ENCODE measurements around the gene OR9A2. TPM values are rescaled to one million over a fixed set of nuclear protein-coding genes. Genes with fewer than 3 reads are reported as not detected.

The OR9A2 gene
- under 1 TPM in 1 of 10 donors, not detected in 9; 0.25 TPM for total RNA-seq
- polyA plus RNA-seq = not detected
- long read RNA-seq, donor 1 = 0 reads
- long read RNA-seq, donor 2 = 0 reads
- long read RNA-seq, donor 3 = 0 reads

GRCh38 chr7:143027032-143027431 lies at the start of gene OR9A2:
OR9A2 (minus strand) TSS chr7:143027132; CDS start chr7:143027132, 0 bp downstream.
- no peaks in the 10 kb centered on the region for H3K4me1 ChIP-seq
- H3K27ac ChIP-seq = no peak within 1 kb of the TSS
- no peaks in the 10 kb centered on the region for H3K9me3 ChIP-seq
- H3K4me3 ChIP-seq = no peak within 1 kb of the TSS
- no peaks in the 10 kb centered on the region for H3K27me3 ChIP-seq
- no peak for ATAC-seq
- TF ChIP-seq CTCF (IDR thresholded peaks at IDR 0.05) = no peak
- intact Hi-C loops (cut with DNase I) = loop anchor here in 1 of 10 donors (10.0 kb wide), 1 partner anchor 68 kb away; no protein-coding TSS in a partner anchor
- no peak for DNase-seq
- WGBS, 2 donors = 93 to 94% methylated on average over 1 of the region's 1 CpG
- H3K36me3 ChIP-seq = no peaks in the 10 kb centered on the region

- Histone ChIP-seq H3K27ac (no peak overlapping the region), H3K4me3 (no peak overlapping the region), H3K27me3 (no peaks in the 10 kb centered on the region), H3K4me1 (peaks cover 0 to 6% (median 0%) of the 10 kb centered on the region in 9 donors), H3K36me3 (no peaks in the 10 kb centered on the region), H3K9me3 (peaks cover 0 to 10% (median 0%) of the 10 kb centered on the region in 11 donors)
- DNase-seq = no peak
- intact Hi-C loops (cut with DNase I) = no loop called here
- ATAC-seq = no peak
- no peak for TF ChIP-seq CTCF (IDR thresholded peaks at IDR 0.05)
Observed at GRCh38 chr7:143074141-143074540, 47.2 kb upstream of the OR9A2 start.

GRCh38 chr7:143073556-143073955 lies 46.6 kb upstream of the OR9A2 start:
- H3K4me1 ChIP-seq = peaks cover 0 to 6% (median 0%) of the 10 kb centered on the region in 9 donors
- ATAC-seq (no peak), DNase-seq (no peak)
- H3K4me3 ChIP-seq = no peak overlapping the region
- H3K36me3 ChIP-seq = no peaks in the 10 kb centered on the region
- peaks cover 0 to 4% (median 0%) of the 10 kb centered on the region in 11 donors for H3K9me3 ChIP-seq
- TF ChIP-seq CTCF (IDR thresholded peaks at IDR 0.05) = no peak
- H3K27me3 ChIP-seq = no peaks in the 10 kb centered on the region
- intact Hi-C loops (cut with DNase I) = no loop called here
- no peak overlapping the region for H3K27ac ChIP-seq
- WGBS, 2 donors = 83% methylated on average over 3 of the region's 3 CpGs

- intact Hi-C loops (cut with DNase I) = no loop called here
- Histone ChIP-seq H3K36me3 (no peaks in the 10 kb centered on the region), H3K4me3 (no peak overlapping the region), H3K27me3 (no peaks in the 10 kb centered on the region), H3K27ac (no peak overlapping the region), H3K9me3 (no peaks in the 10 kb centered on the region), H3K4me1 (peaks cover 0 to 6% (median 0%) of the 10 kb centered on the region in 9 donors)
- TF ChIP-seq CTCF (IDR thresholded peaks at IDR 0.05) = no peak
- DNase-seq (no peak), ATAC-seq (peak in 2 of 8 donors; percentile 22 to 31)
- 51 to 53% methylated on average over 6 of the region's 6 CpGs for WGBS, 2 donors
Observed at GRCh38 chr7:143069912-143070500, 43.1 kb upstream of the OR9A2 start.

All from heart right ventricle (tissue), 16 donors.